Kidney capillary endothelial cell (primary cell): ENCODE data around the gene PDE10A.
"Not testable (repeated sequence)": the region's sequence is repeated elsewhere in the genome, so short reads cannot be mapped to it uniquely, and the experiment has no call there.

ENCODE experiments used
- DNase-seq: peaks from one replicate; pipeline ENCODE4 v3.0.0-alpha.2; 2018; ENCODE audit warnings: low spot score

Gene PDE10A

DNA sequence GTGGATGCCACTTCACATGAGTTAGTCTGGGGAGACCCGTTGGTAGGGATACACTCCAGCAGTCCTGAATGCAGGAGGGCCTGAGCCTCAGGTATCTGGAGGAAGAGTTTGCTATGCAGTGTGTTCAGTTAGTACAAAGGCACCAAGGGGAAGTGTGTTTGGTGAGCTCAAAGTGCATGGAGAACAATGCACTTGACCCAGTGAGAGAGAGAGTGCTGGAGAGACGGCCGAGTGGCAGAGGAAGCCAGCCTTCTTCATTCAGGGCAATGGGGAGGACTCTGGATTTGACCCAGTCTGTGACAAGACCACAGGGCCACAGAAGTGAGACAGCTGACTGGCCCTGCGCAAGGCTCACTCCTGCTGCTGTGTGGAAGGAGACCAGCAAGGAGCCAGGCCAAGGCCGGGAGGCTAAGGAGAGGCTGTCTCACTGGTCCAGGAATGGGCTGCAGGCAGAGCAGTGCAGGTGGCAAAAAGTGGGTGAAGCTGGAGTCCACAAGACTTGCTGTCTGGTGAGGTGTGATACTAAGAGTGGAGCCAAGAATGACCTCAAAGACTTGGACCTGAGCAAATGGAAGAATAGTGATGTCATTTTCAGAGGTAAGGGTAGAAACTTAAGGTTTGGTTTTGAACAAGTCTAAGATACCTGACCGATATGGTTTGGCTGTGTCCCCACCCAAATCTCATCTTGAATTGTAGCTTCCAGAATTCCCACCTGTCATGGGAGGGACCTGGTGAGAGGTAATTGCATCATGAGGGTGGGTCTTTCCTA is 38.0 kb downstream of the PDE10A start:
- no peak for DNase-seq

DNA sequence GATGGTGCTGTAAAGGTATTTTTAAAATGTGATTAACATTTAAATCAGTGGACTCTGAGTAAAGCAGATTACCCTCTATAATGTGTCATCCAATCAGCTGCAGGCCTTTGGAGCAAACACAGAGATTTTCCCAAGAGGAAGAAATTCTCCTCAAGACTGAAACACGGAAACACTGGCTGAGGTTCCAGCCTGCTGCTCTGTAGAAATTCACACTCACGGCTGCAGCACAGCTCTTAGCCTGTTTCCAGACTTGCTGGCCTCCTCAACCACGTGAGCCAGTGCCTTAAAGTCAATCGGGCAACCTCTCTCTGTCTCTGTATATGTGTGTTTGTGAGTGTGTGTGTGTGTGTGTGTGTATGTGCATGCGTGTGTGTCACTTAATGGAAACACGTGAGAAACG is 41.1 kb downstream of the PDE10A start:
- DNase-seq = no peak

DNA sequence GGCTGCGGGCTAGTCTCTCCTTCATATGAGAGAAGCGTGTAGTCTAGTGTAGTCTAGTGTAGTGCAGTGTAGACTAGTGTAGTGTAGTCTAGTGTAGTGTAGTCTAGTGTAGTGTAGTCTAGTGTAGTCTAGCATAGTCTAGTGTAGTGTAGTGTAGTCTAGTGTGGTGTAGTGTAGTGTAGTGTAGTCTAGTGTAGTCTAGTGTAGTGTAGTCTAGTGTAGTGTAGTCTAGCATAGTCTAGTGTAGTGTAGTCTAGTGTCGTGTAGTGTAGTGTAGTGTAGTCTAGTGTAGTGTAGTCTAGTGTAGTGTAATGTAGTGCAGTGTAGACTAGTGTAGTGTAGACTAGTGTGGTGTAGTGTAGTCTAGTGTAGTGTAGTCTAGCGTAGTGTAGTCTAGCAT is 44.1 kb downstream of the PDE10A start:
- DNase-seq = not testable (repeated sequence)

DNA sequence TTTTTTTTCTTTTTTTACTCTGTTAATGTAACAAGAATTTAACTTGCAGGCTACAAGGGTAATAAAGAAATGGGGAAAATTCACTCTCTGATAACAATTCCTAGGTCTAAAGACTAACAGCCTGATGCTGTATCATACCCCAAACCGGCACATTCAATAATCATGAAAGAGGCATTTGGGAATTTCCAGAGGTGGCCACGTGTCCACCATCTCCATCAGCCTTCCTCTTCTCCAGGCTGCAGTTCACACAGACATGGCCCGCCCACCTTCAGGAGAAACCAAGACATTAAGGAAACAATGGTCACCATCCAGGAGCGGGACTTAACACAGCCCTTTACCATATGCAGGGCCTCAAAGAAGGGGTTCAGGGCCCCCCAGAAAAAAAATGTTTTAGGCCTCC is 44.8 kb downstream of the PDE10A start:
- no peak for DNase-seq

DNA sequence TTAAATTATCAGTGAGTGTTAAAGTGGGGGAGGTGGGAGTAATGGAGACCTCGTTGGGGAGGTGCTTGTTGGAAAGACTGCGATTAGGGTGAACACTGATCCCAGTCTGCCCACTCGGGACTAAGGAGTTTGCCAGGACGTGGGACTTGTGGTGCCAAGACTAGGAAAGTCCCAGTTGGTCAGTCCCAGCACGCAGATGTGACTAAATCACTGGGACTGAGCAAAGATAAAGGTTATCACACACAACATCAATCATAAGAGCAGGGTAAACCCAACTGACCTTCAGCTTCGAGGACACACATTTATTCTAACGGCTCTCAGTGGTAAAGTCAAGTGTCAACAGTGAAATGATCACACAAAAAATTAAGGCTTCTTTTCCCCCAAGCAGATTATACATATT is 45.5 kb downstream of the PDE10A start:
- DNase-seq = no peak

DNA sequence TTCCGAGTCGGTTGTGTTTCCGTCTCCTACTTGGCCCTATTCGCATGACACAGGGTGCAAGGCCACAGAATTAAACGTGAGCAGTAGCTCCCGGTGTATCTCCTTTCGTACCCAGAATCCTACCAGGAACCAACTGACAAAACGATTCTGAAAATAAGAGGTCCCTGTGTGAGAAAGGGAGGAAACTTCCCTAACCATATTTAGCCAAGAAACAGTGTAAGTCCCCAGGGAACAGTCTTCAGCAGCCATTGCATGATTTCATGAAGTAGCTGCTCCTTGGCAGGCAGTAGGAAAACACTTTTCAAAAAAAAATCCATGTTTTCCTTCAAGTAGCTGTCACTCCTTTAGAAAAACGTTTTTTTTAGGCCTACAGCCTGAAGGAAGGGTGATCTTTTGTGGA is 46.9 kb downstream of the PDE10A start:
- DNase-seq = no peak

DNA sequence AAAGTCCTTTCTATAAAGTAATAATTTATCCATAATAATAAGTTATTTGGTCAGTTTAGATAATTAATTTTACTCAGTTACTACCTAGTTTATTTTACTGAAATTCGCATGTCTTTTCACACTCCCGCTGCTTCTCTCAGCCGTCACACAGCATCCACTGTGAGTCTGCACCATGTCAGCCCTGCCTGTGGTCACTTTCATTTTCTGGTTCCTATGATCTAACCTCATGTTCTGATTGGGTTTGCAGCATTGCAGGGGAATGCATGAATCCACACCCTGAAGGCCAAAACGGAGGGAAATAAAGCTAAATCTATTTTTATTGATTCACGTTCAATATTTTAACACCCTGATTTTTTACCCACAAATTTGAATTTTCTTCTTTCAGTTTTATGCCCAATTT is 47.4 kb downstream of the PDE10A start:
- DNase-seq = no peak

DNA sequence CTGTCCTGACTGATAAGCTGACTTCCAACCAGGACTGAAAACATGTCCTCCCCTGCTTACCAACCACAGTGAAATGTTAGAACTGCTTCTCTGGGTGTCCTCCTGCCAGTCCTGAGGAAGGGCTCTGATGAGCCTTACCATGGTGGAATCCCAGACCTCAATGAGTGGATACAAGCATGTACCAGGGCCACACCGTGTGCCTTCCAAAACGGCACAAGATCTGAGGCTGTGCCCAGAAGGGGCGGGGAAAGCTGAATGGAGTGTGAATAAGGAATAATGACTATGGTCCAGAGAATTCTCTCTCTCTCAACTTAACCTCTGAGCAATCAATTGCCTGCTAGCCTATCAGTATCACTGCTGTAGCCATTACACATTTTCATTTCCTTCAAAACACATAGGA is 51.7 kb downstream of the PDE10A start:
- DNase-seq = no peak

DNA sequence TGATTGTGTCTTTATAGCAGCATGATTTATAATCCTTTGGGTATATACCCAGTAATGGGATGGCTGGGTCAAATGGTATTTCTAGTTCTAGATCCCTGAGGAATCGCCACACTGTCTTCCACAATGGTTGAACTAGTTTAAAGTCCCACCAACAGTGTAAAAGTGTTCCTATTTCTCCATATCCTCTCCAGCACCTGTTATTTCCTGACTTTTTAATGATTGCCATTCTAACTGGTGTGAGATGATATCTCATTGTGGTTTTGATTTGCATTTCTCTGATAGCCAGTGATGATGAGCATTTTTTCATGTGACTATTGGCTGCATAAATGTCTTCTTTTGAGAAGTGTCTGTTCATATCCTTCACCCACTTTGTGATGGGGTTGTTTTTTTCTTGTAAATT is 54.5 kb downstream of the PDE10A start:
- DNase-seq = not testable (repeated sequence)

DNA sequence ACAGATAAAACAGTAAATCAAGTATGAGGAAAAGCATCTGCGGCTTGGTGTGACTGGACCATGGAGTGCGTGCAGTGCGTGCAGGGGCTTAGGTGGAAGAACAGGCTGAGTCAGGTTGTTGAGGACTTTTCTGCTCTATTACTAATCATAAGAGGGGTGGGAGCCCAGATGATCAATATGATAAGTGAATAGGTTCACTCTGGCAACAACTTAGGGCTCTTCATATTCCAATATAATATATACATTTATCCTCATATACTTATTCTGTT is 56.4 kb downstream of the PDE10A start:
- DNase-seq = no peak

DNA sequence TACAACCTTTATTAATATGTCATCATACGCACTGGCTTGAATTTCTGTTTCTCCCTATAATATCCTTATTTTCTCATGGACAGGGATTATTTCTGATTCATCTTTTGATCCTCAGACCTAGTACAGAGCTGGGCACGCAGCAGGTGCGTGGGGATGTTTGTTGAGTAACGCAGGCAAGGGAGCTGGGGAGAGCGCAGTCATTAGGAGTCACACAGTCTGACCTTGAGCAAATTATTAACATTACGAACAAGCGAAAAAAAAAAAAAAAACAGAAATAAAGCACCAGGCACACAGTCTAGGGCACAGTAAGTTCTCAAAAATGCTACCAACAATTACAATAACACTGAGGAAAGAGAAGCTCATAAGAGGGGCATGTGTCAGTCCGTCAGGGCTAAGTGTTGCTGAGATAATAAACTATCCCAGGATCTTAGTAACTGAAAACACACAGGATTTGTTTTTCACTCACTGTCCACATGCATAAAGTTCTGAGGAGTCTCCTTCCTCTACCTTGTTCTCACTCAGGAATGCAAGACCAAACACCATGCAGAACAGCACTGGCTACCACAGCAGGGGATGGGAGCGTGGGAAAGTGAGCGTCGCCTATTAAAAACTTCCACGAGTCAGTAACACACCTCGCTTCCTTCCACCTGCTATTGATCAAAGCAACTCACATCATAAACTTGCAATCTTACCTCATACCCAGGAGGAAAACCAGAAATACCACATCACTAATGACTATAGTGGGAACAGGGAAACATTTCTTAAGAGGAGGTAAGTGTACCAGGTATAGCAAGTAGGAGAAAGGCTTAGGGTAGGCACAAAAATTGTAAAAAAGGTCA is 56.9 kb downstream of the PDE10A start:
- no peak for DNase-seq

DNA sequence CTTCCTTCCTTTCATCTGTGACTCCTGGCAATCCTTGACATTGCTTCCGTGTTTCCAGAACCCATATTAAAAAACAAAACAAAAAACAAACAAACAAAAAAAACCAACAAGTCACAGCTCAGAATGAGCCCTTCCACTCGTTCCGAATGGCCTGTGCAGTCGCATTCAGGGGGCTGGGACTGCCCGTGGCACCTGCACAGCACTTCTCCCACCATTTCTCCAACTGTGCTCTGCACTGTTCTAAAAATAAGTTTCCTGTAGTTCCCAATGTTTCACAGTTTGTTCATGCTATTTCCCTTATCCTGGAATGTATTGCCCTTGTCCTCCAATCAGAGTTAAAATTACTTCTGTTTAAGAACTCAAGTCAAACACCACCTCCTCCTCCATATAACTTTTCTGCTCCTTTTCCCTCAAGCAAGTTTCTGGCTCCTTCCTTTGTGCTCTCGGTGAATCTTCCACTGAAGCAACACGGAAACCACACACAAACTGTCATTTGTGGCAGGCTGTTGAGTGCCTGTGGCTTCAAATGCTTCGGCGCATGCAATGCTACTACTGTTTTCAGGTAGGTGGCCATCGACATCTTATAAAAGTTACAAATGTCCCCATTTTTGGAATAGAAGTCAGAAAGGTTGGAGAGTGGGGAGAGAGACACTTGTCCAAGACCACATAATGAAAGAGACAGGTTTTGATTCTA is 57.7 kb downstream of the PDE10A start:
- DNase-seq = no peak

DNA sequence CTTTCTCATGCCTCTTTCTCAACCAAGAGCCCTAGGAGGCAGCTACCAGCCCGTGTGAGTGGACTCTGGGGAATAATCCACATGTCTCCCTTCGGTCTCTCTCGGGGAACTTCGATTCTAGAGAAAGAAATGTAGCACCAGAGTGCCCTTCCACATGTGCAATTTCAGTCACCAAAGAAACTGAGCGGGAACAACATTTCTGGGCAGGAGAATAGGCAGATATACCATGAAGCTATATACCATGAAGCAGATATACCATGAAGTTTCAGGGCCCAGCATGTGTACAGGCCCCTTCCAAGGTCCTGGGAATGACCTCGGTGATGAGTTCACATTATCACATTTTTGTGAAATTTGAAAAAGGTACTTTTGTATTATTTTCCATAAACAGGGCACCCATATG is 60.8 kb downstream of the PDE10A start:
- DNase-seq = no peak

DNA sequence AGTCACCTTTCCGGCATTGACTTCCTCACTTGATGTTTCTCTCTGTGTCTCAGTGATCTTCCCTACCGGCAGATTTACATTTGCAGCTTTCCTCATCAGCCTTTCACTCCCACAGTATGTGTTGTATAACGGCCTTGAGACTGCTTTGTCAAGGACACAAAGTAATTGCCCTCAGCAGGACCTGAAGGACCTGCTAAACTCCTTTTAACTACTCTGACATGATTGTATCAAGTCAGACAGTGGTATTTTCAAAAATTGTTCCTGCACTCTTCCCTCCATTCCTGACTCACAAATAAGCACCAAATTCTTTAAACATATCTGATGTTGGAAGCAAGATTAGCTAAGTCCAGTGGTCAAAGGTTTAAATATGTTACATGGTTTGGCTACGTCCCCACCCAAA is 62.4 kb downstream of the PDE10A start:
- DNase-seq = no peak

DNA sequence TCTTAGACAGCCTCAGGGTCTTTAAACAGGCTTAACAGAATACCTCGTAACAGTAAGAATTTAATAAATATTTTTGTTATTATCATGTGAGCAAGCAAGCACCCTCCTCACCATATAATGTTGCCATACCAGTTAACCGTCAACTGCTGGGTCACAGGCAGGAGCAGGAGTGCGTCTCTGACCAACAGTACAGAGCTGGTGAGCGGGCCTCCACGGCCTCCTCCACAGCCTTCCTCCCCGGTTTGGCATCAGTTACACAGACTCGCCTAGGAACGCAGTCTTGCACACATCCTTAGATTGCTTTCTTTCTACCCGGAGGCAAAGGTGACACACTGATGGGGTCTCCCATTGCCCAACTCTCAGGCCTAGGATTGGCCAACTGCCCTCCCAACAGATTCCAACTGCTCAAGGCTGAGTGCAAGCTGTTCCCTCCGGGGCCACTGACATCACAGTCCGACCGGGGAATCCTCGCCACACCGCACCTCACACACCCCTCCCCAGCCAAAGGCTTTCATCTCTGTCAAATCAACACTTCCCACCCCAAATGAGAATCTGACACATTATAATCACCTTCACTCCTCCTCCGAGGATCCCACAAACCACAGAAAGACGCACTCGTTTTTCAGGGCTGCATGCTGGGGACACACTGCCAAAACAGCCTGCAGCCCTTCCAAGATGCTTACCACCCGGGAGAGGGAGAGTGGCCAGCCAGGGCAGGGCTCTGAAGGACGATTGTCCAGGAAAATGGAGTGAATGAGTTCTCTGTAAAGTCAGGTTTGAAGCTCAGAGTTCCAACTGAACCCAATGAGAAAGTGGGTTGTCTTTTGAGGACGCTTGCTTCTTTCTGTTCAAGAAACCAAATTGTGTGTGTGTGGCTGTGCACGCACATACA is 63.2 kb downstream of the PDE10A start:
- DNase-seq = no peak

DNA sequence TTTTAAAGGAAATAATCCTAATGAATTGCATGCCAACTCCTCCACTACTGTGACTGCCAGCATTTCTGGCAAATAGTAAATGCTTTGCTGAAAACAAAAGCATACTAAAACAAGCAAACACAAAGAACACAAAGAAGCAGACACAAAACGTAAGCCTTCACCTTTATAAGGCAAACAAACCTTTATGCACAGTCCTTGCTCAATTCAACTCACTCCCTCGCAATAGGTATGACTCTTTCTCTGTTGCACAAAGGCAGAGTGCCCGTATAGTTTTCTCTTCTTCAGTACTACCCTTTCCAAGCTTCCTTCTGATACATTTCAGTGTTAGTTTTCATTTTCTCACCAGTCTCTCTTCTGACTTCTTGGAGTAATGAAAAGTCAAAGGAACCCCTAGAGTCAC is 63.9 kb downstream of the PDE10A start:
- DNase-seq = no peak

DNA sequence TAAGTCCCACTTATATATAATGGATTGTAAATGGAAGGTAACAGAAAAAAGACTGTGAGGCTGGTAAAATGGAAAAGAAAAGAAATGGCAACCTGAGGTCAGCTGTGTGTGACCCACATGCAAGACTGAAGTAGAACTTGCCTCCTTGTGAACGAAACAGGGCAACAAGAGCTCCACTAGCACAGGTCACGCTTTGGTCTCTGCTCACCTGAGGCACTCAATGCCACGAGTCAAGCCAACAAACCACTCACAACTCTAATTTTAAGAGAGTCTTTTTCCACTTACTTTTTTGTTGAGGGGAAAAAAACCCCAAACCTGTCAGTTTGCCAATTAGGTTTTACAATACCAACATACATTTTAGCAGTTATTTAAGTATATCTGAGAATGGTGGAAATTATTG is 65.2 kb downstream of the PDE10A start:
- DNase-seq = no peak

DNA sequence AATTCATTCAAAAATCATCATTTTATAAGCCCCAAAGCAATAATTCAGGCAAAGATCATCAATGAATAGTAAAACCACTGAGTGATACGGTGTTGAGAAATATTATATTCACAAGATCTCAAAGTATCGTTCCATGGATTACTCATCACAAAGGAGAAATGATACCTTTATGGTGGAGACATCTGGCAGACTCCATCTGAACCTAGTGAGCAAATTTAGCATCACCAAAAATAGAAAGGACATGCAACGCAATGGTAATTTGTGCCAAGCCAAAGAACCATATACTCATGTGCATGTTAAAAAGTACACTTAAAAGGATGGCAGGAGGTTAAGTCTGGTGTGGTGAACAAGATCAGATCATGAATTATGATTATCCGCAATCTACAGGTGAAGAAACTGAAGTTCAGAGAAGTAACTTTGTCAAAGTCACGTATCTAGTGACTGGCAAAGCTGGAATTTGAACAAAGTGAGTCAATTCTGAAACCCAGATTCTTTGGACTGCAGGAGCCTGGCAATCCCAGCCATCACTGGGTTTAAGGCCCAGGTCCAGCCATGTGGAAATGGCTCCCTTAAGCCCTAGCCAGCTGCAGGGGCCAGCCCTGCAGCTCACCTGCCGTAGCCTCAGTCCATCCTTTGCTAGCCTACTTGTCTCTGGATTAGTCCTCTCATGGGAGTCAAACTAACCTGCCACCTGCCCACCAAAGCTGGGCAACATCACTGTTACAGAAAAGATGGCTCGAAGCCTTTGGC is 68.3 kb downstream of the PDE10A start:
- DNase-seq = no peak

DNA sequence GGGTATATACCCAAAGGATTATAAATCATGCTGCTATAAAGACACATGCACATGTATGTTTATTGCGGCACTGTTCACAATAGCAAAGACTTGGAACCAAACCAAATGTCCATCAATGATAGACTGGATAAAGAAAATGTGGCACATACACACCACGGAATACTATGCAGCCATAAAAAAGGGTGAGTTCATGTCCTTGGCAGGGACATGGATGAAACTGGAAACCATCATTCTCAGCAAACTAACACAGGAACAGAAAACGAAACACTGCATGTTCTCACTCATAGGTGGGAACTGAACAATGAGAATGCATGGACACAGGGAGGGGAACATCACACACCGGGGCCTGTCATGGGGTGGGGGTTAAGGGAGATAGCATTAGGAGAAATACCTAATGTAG is 70.1 kb downstream of the PDE10A start:
- DNase-seq = not testable (repeated sequence)

DNA sequence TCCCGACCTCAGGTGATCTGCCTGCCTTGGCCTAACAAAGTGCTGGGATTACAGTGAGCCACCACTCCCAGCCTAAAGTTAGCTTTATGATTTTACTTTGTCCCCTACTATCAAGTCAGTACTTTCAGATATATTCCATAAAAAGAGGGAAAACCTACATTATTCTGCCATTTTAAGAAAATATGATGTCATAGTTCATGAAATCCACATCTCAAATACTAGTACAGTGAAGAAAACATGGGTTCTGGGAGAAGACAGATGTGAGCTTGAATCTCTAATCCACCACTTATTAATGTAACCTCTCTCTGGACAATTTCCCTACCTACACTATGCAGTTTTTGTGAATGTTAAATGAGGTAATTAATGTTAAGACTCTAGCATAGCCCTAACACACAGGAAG is 74.5 kb downstream of the PDE10A start:
- no peak for DNase-seq

DNA sequence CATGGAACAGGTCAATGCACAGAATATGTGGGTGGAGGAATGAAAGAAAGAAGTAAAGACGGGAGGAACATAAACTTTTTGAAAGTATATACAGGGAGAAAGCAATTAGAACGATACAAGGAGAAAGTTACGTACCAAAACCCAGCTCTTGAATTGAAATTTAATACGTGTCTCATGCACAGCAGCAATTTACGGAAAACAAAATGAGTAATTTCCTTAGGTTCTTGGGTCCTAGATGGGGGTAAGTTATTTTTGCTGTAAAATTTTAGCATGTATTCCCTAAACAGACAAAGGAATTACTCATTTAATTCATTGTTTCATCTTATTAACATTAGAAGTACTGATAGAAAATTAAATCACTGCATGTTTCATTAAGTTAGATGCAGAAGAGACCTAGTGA is 75.8 kb downstream of the PDE10A start:
- no peak for DNase-seq

DNA sequence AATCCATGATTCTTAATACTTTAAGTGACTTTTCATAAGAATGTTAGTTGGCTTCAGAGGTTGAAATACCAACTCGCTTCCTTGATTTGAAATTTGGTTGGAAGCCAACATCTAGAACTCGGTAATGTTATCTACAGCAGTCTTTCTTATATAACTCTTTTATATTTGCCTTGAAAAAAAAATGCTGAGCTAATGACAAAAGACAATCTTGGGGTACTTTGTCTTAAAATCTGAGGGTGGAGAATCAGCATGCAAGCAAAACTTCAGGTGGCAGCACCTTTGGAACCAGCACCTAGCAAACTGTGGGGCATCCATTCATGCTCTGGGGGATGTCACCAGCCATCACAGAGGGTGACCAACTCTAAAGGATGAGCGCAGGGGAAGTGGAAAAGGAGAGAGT is 76.3 kb downstream of the PDE10A start:
- DNase-seq = no peak
